IPS-18c (cell line): ENCODE measurements around the gene GCNT4.

Experiments
- H3K4me3 ChIP-seq: 2 replicates; pipeline ENCODE4 v1.7.0; 2013; ENCODE audit warnings: low read depth, mild to moderate bottlenecking, low read length, moderate library complexity; ENCODE audit not compliant: insufficient read depth
- H3K9me3 ChIP-seq: one replicate; pipeline ENCODE4 v1.6.1; 2013; ENCODE audit warnings: mild to moderate bottlenecking, low read length, moderate library complexity; ENCODE audit not compliant: control insufficient read depth, insufficient read depth

GCNT4 gene

DNA sequence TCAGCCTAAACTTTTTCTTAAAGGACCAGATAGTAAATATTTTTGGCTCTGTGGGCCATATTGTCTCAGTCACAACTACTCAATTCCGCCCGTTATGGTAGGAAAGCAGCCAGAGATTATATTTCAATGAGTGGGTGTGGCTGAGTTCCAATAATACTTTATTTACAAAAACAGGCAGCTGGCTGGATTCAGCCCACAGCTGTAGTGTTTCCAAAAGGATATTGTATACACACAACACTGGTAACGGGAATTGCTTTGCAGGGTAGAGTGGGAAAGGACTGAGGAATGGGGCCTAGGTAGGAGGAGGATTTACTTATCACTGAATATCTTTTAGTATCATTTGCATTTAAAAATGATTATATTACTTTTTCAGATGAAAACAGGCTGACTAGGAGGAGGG is 21.0 kb downstream of the GCNT4 start:
- Histone ChIP-seq H3K4me3 (no peak overlapping the region), H3K9me3 (no peaks in the 10 kb centered on the region)

DNA sequence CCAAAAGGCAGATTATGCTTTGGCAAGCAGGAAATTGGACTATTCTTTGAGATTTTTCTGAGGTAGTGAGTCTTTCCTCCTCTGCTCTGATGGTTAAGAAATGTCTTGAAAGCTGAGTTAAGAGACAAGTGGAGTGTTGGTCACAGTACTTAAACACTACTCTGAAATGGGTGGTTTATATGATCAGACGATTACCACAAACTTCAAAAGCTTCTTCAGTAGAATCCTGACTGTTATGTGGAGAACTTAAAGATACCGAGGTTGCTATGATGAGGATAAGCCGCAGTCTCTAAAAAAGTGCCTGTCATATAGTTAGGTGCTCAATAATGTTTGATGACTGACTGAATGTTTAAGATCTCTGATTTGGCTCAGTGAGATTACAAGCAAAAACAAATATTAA is 24.3 kb downstream of the GCNT4 start:
- H3K4me3 ChIP-seq, result no peak overlapping the region

DNA sequence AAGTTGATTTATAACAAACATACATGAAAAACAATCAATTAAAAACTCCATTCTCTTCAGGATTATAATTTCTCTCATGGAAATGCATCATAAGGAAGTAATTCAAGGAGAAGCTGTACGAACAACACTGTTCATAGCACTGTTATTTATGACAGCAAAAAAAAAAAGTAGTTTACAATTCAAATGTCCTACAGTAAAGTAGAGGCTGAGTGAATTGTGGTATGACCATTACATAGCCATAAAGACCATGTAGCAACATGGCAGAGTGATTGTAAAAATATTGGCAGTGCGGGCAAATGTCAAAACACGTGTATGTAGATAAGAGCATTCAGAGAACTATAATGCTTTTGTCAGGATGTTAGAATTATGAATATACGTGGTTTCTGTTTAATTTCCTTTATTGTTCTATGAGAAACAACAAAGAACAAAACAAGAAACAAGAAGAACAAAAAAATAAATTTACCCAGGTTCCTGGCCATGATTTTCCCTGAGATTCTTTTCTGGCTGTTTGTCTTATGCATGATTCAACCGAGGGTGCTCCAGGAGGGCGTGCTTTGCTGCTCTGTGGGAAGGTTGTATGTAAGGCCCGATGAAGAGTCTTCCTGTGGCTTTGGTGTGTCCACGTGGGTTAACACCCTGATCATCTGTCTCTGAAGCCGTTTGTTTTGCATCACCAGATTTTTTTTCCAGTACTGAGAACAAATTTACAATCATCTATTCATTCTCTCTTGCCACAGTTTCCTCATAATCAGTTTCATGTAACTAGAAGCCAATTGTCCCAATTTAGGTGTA is 28.8 kb downstream of the GCNT4 start:
- H3K4me3 ChIP-seq, result no peak overlapping the region
- no peaks in the 10 kb centered on the region for H3K9me3 ChIP-seq

More for the DNA sequence above, 24.3 kb downstream of the GCNT4 start:
- no peaks in the 10 kb centered on the region for H3K9me3 ChIP-seq

DNA sequence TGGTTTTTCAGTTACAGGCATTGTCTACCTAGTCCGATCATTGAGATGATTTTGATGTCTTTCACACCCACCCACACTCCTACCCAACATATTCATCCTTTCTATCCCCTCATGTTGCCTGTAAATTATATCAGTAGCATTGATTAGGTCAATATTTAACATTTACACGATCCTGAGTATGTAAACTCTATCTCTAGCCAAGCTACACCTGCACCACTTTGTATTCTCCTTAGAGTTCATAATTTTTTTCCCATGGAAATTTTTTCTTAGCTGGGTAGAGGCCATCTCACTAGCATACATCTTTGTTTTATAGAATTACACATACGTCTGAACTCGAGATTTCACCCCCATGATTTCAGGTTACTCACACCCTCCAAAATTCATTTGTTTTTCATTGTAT is 30.6 kb downstream of the GCNT4 start:
- Histone ChIP-seq H3K4me3 (no peak overlapping the region), H3K9me3 (peaks cover 2% of the 10 kb centered on the region)

DNA sequence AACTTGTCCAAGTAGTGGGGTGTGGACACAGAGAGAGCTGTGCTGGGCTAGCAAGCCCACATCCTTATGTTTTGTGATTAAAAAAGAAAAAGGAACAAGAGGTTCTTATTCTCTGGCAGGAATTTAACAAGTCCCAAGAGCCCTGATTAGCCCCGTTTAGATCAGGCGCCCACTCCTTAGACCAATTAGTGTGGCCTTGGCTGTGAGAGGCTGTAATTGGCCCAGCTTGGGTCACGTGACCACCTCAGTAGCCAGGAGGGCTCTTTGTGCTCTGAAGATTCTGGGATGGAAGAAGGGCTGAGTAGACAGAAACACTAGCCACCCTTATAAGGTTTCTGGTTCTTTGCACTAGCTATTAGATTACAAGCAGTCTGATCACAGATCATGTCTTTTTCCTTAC is 31.1 kb downstream of the GCNT4 start:
- Histone ChIP-seq H3K9me3 (peaks cover 2% of the 10 kb centered on the region), H3K4me3 (no peak overlapping the region)

DNA sequence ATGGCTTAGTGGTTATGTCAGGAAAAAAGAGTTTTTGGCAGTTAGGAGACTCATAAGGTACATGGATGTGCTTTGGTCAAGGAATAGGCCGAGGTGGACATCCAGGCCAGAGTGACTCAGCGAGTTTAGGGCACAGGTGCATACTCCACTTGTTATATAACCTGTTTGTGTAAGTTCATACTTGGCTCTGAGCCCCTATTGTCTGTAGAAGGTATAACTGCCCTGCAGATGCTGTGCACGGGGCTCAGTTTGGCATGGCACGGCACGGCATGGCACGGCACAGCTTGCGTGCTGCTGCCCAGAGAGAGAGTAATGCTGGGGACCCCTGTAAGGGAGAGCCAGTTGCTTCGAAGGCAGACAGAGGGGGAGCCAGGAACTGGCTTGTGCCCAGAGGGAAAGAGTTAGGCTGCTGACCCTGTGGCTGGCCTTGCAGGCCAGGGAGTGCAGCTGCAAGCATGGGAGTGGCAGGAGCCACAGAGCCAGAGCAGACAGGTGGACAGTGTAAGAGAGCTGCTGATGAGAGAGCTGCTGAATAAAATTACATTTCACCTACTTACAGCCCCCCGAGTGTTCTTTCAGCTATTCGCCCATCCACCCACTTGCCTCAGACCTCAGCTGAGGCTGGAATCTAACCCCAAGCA is 32.2 kb downstream of the GCNT4 start:
- H3K9me3 ChIP-seq, result peaks cover 2% of the 10 kb centered on the region

DNA sequence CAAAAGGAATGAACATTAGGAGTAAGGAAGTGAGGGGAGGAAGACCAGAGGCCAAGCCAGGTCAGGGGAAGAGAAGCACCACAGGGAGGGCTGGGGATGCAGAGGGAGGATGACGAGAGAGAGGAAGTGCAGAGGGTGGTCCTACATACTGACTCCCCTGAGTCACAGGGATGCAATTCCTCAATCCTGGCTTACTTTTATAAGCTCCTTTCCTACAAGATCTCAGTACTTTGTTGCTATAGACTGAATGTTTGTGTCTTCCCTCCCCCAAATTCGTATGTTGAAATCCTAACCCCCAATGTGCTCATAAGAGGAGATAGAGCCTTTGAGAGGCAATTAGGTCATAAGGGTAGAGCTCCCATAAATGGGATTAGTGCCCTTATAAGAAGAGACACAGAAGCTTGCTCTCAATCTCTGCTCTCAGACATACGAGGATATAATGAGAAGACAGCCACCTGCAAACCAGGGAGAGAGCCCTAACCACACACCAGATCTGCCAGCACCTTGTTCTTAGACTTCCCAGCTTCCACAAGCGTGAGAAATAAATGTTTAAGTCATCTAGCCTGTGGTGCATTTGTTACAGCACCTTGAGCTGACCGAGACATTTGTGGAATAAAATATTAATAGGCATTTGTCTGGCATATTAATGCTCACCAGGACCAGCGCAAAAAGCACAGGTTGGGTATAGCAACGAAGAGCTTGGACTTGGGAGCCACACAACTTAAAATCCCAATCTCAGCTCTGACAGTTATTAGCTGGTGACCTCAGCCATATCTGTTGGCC is 33.4 kb downstream of the GCNT4 start:
- Histone ChIP-seq H3K4me3 (no peak overlapping the region), H3K9me3 (peaks cover 4% of the 10 kb centered on the region)

More for the DNA sequence above, 32.2 kb downstream of the GCNT4 start:
- no peak overlapping the region for H3K4me3 ChIP-seq

DNA sequence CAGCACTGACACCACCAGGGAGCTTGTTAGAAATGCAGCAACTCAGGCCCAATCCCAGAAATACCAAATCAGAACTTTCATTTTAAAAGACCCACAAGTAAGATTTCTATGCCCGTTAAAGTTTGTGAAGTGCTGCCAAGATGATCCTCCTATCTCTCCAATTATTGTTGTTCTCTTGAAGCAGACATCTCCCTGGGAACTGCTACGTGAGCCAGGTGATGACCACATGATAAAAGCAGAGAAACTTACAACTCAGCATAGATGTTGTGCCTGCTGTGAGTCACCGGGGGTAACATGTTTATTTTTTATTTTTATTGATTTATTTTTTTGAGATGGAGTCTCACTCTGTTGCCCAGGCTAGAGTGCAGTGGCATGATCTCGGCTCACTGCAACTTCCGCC is 34.4 kb downstream of the GCNT4 start:
- Histone ChIP-seq H3K9me3 (peaks cover 4% of the 10 kb centered on the region), H3K4me3 (no peak overlapping the region)

DNA sequence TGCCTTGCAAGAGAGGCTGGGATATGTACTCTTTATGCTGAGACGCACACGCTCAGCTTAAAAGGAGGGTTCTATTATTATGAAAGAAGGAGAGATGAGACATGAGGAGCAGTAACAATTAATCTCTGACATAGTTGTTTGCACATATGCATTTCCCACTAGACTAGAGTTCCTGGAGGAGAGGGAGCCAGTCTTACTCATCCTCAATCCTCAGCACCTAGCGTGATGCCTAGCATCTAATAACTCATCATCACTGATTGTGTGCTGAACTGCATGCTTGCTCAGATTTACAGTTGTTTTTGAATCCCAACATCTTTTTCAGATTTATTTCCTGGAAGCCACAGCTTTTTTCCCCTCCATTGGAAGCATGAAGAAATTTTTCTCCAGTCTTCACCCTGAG is 35.5 kb downstream of the GCNT4 start:
- Histone ChIP-seq H3K9me3 (peaks cover 4% of the 10 kb centered on the region), H3K4me3 (no peak overlapping the region)

DNA sequence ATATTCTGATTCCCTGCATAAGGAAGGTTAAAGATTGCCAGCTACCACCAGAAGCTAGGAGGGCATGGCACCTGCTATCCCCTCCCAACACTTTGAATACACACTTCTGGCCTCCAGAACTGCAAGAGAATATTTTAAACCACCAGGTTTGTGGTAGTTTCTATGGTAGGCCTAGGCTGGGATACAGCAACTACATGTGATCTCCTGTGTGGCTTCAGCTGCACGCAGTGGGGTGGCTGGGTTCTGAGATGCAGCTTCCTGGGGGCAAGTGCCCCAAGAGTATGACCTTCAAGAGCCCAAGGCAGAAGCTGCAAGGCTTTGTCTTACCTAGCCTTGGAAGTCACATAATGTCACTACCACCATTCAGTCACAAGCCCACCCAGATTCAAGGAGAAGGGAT is 39.6 kb downstream of the GCNT4 start:
- H3K9me3 ChIP-seq, result peaks cover 4% of the 10 kb centered on the region
- H3K4me3 ChIP-seq, result no peak overlapping the region

DNA sequence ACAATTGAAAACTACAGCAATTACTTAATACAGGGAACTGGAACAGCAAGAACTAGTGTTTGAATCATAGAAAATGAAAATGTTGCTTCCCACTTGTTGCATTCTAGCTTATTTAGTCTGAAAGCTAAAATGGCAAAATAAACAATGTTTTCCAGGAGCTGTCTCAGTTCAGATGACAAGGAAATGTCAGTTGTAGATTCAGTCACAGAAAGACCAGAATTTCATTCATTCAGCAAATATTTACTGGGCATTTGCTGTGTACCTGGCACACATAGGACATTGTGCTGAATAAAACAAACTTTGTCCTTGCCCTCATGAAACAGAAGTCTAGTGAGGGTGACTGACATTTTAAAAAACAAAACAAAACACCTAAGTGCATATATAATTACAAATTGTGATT is 41.5 kb downstream of the GCNT4 start:
- peaks cover 2% of the 10 kb centered on the region for H3K9me3 ChIP-seq
- H3K4me3 ChIP-seq, result no peak overlapping the region

DNA sequence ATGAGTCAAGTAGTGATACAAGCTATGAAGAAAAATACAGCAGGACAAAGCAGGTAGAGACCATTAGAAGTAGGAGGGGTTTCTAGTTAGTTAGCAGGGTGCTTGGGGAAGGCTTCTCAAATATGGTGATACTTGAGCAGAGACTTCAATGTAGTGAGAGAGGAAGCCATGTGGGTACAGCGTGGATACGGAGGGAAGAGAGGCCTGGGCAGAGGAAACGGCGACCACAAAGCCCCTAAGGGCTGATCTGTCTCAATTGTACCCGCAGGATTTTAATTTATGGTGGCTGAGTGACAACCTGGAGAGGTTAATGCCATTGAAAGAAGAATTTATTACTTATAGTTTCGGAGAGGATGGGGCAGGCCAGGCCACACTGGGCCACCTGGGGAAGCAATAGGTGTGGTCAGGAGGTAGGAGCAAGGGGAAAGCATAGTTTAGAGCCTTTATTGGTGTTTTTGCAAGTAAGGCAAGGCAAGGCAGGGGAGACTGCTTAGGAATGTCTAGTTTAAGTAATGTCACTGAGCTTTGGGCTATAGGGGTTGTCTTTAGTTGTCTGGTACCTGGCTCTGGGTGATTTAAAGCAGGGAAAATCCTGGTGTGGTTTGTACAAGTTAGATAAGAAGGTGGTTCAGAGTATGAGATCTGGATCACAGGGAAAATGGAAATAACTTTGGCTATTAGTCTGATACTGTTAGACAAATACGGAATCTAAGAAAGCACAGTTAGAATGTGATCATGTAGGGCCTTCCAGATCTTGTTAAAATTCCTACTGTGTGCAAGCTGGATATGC is 42.6 kb downstream of the GCNT4 start:
- Histone ChIP-seq H3K4me3 (no peak overlapping the region), H3K9me3 (peaks cover 2% of the 10 kb centered on the region)

DNA sequence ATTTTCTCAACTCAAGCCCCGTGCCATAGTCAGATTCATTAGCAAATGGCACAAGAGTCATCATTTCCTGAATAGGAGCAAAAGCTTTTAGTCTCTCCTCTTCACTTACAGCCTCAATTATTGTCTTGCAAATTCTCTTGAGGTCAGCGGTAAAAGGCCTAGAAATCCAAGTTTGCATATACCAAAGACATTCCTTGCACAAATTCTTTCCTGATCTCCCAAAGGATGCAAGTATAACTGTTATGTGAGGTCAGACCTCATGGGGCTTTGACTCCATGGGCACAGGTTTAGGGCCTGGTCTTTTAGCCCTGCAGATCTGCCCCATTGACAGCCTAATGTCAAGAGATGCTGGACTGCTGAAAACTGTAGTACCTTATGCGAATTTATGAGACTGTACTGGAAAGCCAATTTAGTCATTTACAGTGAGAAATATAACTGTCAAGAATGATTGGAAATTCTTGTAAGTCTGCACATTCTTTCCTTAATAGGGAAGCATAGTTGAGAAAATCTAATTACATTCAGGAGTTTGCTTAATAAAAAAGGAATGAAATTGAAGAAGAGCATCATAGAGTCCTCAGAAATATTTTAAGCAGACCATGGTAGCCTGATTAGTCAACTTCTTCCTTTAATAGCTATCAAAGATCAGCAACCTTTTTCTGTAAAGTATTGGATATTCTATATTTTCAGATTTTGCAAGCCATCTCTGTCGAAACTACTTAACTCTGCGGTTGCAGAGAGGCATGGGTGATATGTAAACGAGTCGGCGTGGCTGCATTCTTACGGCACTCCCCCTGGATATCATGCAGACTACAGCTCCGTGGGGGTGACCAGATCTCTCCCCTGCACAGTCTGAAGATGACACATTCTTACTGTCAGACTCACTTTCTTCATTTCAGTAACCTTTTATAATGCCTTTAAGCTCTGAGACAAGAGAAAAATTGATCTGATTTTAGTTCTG is 45.2 kb downstream of the GCNT4 start:
- Histone ChIP-seq H3K9me3 (no peaks in the 10 kb centered on the region), H3K4me3 (no peak overlapping the region)

DNA sequence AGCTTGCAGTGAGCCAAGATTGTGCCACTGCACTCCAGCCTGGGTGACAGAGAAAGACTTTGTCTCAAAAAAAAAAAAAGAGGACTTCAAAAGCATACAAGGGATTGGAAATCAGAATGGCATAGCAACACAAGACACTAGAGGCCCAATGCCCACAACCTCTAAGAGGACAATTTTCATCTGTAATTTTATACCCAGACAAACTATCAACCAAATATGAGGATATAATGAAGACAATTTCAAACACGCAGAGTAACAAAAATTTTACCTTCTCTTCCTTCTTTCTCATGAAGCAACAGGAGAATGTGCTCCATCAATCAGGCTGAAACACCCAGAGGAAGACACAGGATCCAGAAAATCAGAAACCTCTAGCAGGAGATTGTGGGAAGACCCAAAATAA is 46.8 kb downstream of the GCNT4 start:
- Histone ChIP-seq H3K9me3 (no peaks in the 10 kb centered on the region), H3K4me3 (no peak overlapping the region)
